WTC11 (cell line): ENCODE results near the gene MANEA. TPM values are rescaled to one million over a fixed set of nuclear protein-coding genes. Genes with fewer than 3 reads are reported as not detected.

Experiments
- ATAC-seq: fragments of 200-7000 bp; cut with Tn5 transposase; 2 replicates; pipeline ENCODE4 v1.10.0; 2021; ENCODE audit warnings: mild to moderate bottlenecking, moderate library complexity
- Bru-seq: library from RNA; stranded (reverse); fragments of 400-500 nt; gene quantifications from one replicate; lab custom pipeline; 2021; lab: Mats Ljungman, UMichigan
- CTCF ChIA-PET: fragments of 300-600 bp; sonication (Branson Sonifier 250); formaldehyde crosslinking; loops from one replicate; lab custom pipeline; 2021; ENCODE audit warnings: antibody characterized with exemption; lab: Charles Lee
- POLR2A ChIA-PET: fragments of 350-600 bp; sonication (Branson Sonifier 250); formaldehyde crosslinking; loops from one replicate; lab custom pipeline; 2021; ENCODE audit warnings: antibody characterized with exemption; lab: Charles Lee
- DNase-seq: peaks from one replicate; pipeline ENCODE4 v3.0.0; 2021; ENCODE audit warnings: low spot score
- H3K27ac Mint-ChIP-seq: 2 replicates; pipeline ENCODE4 v1.8.0; 2021; ENCODE audit warnings: mixed read lengths
- H3K27me3 Mint-ChIP-seq: 2 replicates; pipeline ENCODE4 v1.8.0; 2021; ENCODE audit warnings: low read depth, mild to moderate bottlenecking, moderate library complexity, mixed read lengths
- H3K36me3 Mint-ChIP-seq: 2 replicates; pipeline ENCODE4 v1.8.0; 2021; ENCODE audit warnings: mixed read lengths
- H3K4me1 Mint-ChIP-seq: 2 replicates; pipeline ENCODE4 v1.8.0; 2022; ENCODE audit warnings: mixed read lengths
- H3K4me3 Mint-ChIP-seq: 2 replicates; pipeline ENCODE4 v1.8.0; 2021; ENCODE audit warnings: mild to moderate bottlenecking, moderate library complexity, mixed read lengths
- H3K9me3 Mint-ChIP-seq: 2 replicates; pipeline ENCODE4 v1.8.0; 2021; ENCODE audit warnings: mixed read lengths
- ATF1 ChIP-seq: sonication (generic); formaldehyde crosslinking; IDR thresholded peaks from 2 replicates; pipeline ENCODE4 v1.8.1; 2023; ENCODE audit warnings: mild to moderate bottlenecking, moderate library complexity, missing genetic modification reagents
- ELF4 ChIP-seq: sonication (generic); formaldehyde crosslinking; IDR thresholded peaks from 2 replicates; pipeline ENCODE4 v1.8.1; 2022; ENCODE audit warnings: low read depth, mild to moderate bottlenecking, moderate library complexity, missing genetic modification reagents
- ETV6 ChIP-seq: sonication (generic); formaldehyde crosslinking; IDR thresholded peaks from 2 replicates; pipeline ENCODE4 v1.8.1; 2022; ENCODE audit warnings: mild to moderate bottlenecking, missing genetic modification reagents
- FOXK1 ChIP-seq: sonication (generic); formaldehyde crosslinking; IDR thresholded peaks from 2 replicates; pipeline ENCODE4 v1.8.0; 2022; ENCODE audit warnings: mild to moderate bottlenecking, moderate library complexity, missing genetic modification reagents
- GABPB1 ChIP-seq: sonication (generic); formaldehyde crosslinking; IDR thresholded peaks from 2 replicates; pipeline ENCODE4 v1.8.1; 2023; ENCODE audit warnings: mild to moderate bottlenecking, missing genetic modification reagents
- MYBL2 ChIP-seq: sonication (generic); formaldehyde crosslinking; IDR thresholded peaks from 2 replicates; pipeline ENCODE4 v1.8.1; 2023; ENCODE audit warnings: mild to moderate bottlenecking, moderate library complexity, missing genetic modification reagents
- NR2C2 ChIP-seq: sonication (generic); formaldehyde crosslinking; IDR thresholded peaks from 2 replicates; pipeline ENCODE4 v1.8.0; 2022; ENCODE audit warnings: mild to moderate bottlenecking, missing genetic modification reagents
- RELA ChIP-seq: sonication (generic); formaldehyde crosslinking; IDR thresholded peaks from 2 replicates; pipeline ENCODE4 v1.8.1; 2022; ENCODE audit warnings: missing genetic modification reagents, mild to moderate bottlenecking, borderline replicate concordance
- TP53 ChIP-seq: sonication (generic); formaldehyde crosslinking; IDR thresholded peaks from 2 replicates; pipeline ENCODE4 v1.8.1; 2023; ENCODE audit warnings: mild to moderate bottlenecking, missing genetic modification reagents
- long read RNA-seq, 3 experiments: library from RNA in 1 of 3; library from capped mRNA in 1 of 3; library from polyadenylated mRNA in 1 of 3; unstranded in 2 of 3; stranded (forward) in 1 of 3; transcript quantifications; one replicate each; pipeline ENCODE4 v2.0.0, GENCODE V29; 2021
- total RNA-seq: library from RNA; stranded (reverse); gene quantifications from 3 replicates; pipeline ENCODE4 v1.2.3, GENCODE V29; 2021
- TF ChIP-seq, protein P1 (sequence below): sonication (generic); formaldehyde crosslinking; IDR thresholded peaks from 2 replicates; pipeline ENCODE4 v1.8.0; 2022; ENCODE audit warnings: mild to moderate bottlenecking, missing genetic modification reagents
- TF ChIP-seq, protein P2 (sequence below): fragments of 250-450 bp; sonication (Bioruptor Pico); IDR thresholded peaks from 2 replicates; pipeline ENCODE4 v1.9.0; 2021; ENCODE audit warnings: mild to moderate bottlenecking, borderline replicate concordance
- TF ChIP-seq, protein P3 (sequence below): sonication (generic); formaldehyde crosslinking; IDR thresholded peaks from 2 replicates; pipeline ENCODE4 v1.8.1; 2023; ENCODE audit warnings: mild to moderate bottlenecking, missing genetic modification reagents, moderate library complexity
- TF ChIP-seq, protein P4 (sequence below): sonication (generic); formaldehyde crosslinking; IDR thresholded peaks from 2 replicates; pipeline ENCODE4 v1.8.0; 2022; ENCODE audit warnings: mild to moderate bottlenecking, missing genetic modification reagents
- TF ChIP-seq, protein P5 (sequence below): sonication (generic); formaldehyde crosslinking; IDR thresholded peaks from 2 replicates; pipeline ENCODE4 v1.8.1; 2023; ENCODE audit warnings: mild to moderate bottlenecking, moderate library complexity, missing genetic modification reagents
- TF ChIP-seq, protein P6 (sequence below): sonication (generic); formaldehyde crosslinking; IDR thresholded peaks from 2 replicates; pipeline ENCODE4 v1.8.1; 2022; ENCODE audit warnings: mild to moderate bottlenecking, moderate library complexity, missing genetic modification reagents
- TF ChIP-seq, protein P7 (sequence below): sonication (generic); formaldehyde crosslinking; IDR thresholded peaks from 2 replicates; pipeline ENCODE4 v1.8.1; 2023; ENCODE audit warnings: mild to moderate bottlenecking, missing genetic modification reagents
- TF ChIP-seq, protein P8 (sequence below): sonication (generic); formaldehyde crosslinking; conservative IDR thresholded peaks from 2 replicates; pipeline ENCODE4 v1.8.1; 2023; ENCODE audit warnings: mild to moderate bottlenecking, low read depth, missing genetic modification reagents, moderate library complexity

The MANEA gene, protein sequence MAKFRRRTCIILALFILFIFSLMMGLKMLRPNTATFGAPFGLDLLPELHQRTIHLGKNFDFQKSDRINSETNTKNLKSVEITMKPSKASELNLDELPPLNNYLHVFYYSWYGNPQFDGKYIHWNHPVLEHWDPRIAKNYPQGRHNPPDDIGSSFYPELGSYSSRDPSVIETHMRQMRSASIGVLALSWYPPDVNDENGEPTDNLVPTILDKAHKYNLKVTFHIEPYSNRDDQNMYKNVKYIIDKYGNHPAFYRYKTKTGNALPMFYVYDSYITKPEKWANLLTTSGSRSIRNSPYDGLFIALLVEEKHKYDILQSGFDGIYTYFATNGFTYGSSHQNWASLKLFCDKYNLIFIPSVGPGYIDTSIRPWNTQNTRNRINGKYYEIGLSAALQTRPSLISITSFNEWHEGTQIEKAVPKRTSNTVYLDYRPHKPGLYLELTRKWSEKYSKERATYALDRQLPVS
- total RNA-seq (6.1 to 9.0 TPM (median 7.0 TPM) in 3 replicates), Bru-seq, nascent RNA (percentile 79 among the genes with signal in this experiment)
- long read RNA-seq, experiment 1, full-length matches to known transcripts = 50 of 62 reads
- long read RNA-seq, experiment 1, partial matches to known transcripts = 3 of 62 reads
- long read RNA-seq, experiment 1, other reads (novel, unspliced or antisense) = 9 of 62 reads
- long read RNA-seq, experiment 2, full-length matches to known transcripts = 6 of 26 reads
- long read RNA-seq, experiment 2, partial matches to known transcripts = 3 of 26 reads
- long read RNA-seq, experiment 2, other reads (novel, unspliced or antisense) = 17 of 26 reads
- long read RNA-seq, experiment 3, full-length matches to known transcripts = 8 of 9 reads
- long read RNA-seq, experiment 3, partial matches to known transcripts = 1 of 9 reads
- long read RNA-seq, experiment 3, other reads (novel, unspliced or antisense) = 0 of 9 reads

DNA sequence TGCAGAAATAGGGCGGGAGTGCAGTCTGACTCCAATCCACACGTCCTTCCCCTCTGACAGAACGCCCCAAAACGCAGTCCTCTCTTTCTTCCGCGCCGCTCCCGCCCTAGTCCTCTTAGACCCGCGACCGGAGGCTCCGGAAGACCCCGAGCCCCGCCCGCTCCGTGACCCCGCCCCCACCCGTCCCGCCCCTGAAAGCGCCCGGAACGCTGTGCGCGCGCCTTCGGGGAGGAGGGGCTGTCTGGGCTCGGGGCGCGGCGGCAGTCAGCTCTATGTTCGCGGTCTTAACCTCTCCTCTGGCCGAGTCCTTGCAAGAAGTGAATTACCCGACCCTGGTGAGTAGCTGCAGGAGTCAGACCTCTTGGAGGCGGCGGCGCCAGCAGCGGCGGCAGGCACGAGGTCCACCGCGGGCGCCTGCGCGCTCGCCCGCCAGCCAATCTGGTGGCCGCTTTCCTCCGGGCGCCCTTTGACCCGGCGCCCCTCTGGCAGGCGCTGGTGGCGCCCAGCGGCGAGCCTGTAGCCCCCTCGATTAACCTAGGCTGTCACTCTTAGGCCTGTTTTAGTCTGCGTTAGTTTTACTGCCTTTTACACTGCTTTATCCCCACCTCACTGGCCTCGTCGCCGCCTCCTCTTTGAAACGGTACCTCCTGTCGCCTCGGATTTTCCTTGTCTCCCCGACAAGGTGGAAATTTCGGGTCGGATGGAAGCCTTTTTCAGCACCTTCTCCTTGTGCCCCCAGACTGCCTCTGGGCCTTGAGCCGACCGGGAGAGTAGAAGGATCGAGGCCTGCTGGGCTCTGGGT, at the start of gene MANEA:
TSS of gene MANEA (plus strand) at position 232 of the 802 bp plus-strand sequence. CDS start 8,905 bp downstream, outside the sequence.
- Mint-ChIP-seq H3K27me3 (no peaks in the 10 kb centered on the region), H3K27ac (peak within 1 kb of the TSS; percentile 96), H3K9me3 (peaks cover 3% of the 10 kb centered on the region), H3K4me1 (peaks cover 27% of the 10 kb centered on the region), H3K36me3 (peaks cover 8% of the 10 kb centered on the region), H3K4me3 (peak within 1 kb of the TSS; percentile 87)
- ATAC-seq (peak; percentile 91), DNase-seq (peak; percentile 77)
- CTCF ChIA-PET = no interaction called here
- POLR2A ChIA-PET = no interaction called here
- TF ChIP-seq, protein P1, sequence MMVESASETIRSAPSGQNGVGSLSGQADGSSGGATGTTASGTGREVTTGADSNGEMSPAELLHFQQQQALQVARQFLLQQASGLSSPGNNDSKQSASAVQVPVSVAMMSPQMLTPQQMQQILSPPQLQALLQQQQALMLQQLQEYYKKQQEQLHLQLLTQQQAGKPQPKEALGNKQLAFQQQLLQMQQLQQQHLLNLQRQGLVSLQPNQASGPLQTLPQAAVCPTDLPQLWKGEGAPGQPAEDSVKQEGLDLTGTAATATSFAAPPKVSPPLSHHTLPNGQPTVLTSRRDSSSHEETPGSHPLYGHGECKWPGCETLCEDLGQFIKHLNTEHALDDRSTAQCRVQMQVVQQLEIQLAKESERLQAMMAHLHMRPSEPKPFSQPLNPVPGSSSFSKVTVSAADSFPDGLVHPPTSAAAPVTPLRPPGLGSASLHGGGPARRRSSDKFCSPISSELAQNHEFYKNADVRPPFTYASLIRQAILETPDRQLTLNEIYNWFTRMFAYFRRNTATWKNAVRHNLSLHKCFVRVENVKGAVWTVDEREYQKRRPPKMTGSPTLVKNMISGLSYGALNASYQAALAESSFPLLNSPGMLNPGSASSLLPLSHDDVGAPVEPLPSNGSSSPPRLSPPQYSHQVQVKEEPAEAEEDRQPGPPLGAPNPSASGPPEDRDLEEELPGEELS = peak; percentile 55; the same call in 1 of the 2 replicates
- TF ChIP-seq, protein P2, sequence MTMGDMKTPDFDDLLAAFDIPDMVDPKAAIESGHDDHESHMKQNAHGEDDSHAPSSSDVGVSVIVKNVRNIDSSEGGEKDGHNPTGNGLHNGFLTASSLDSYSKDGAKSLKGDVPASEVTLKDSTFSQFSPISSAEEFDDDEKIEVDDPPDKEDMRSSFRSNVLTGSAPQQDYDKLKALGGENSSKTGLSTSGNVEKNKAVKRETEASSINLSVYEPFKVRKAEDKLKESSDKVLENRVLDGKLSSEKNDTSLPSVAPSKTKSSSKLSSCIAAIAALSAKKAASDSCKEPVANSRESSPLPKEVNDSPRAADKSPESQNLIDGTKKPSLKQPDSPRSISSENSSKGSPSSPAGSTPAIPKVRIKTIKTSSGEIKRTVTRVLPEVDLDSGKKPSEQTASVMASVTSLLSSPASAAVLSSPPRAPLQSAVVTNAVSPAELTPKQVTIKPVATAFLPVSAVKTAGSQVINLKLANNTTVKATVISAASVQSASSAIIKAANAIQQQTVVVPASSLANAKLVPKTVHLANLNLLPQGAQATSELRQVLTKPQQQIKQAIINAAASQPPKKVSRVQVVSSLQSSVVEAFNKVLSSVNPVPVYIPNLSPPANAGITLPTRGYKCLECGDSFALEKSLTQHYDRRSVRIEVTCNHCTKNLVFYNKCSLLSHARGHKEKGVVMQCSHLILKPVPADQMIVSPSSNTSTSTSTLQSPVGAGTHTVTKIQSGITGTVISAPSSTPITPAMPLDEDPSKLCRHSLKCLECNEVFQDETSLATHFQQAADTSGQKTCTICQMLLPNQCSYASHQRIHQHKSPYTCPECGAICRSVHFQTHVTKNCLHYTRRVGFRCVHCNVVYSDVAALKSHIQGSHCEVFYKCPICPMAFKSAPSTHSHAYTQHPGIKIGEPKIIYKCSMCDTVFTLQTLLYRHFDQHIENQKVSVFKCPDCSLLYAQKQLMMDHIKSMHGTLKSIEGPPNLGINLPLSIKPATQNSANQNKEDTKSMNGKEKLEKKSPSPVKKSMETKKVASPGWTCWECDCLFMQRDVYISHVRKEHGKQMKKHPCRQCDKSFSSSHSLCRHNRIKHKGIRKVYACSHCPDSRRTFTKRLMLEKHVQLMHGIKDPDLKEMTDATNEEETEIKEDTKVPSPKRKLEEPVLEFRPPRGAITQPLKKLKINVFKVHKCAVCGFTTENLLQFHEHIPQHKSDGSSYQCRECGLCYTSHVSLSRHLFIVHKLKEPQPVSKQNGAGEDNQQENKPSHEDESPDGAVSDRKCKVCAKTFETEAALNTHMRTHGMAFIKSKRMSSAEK (CRISPR knock-in tag) = 0 out of 2 replicates have a peak, but pooled peaks have one; percentile 35
- TF ChIP-seq, protein P3, sequence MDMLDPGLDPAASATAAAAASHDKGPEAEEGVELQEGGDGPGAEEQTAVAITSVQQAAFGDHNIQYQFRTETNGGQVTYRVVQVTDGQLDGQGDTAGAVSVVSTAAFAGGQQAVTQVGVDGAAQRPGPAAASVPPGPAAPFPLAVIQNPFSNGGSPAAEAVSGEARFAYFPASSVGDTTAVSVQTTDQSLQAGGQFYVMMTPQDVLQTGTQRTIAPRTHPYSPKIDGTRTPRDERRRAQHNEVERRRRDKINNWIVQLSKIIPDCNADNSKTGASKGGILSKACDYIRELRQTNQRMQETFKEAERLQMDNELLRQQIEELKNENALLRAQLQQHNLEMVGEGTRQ (CRISPR knock-in tag) = peak; percentile 32; the same call in 1 of the 2 replicates
- TF ChIP-seq TP53 (CRISPR knock-in tag) = peak; percentile 19; the same call in 1 of the 2 replicates
- TF ChIP-seq NR2C2 = peak; percentile 83
- peak; percentile 19; the same call in 1 of the 2 replicates for TF ChIP-seq FOXK1
- peak; percentile 48; the same call in 1 of the 2 replicates for TF ChIP-seq MYBL2 (CRISPR knock-in tag)
- peak; percentile 52; the same call in 1 of the 2 replicates for TF ChIP-seq GABPB1
- peak; percentile 41; the same call in 1 of the 2 replicates for TF ChIP-seq RELA (CRISPR knock-in tag)
- TF ChIP-seq ATF1 (CRISPR knock-in tag) = no peak
- TF ChIP-seq, protein P4, sequence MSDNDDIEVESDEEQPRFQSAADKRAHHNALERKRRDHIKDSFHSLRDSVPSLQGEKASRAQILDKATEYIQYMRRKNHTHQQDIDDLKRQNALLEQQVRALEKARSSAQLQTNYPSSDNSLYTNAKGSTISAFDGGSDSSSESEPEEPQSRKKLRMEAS (CRISPR knock-in tag) = peak; percentile 85
- TF ChIP-seq, protein P5, sequence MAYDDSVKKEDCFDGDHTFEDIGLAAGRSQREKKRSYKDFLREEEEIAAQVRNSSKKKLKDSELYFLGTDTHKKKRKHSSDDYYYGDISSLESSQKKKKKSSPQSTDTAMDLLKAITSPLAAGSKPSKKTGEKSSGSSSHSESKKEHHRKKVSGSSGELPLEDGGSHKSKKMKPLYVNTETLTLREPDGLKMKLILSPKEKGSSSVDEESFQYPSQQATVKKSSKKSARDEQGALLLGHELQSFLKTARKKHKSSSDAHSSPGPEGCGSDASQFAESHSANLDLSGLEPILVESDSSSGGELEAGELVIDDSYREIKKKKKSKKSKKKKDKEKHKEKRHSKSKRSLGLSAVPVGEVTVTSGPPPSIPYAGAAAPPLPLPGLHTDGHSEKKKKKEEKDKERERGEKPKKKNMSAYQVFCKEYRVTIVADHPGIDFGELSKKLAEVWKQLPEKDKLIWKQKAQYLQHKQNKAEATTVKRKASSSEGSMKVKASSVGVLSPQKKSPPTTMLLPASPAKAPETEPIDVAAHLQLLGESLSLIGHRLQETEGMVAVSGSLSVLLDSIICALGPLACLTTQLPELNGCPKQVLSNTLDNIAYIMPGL (CRISPR knock-in tag) = peak; percentile 69; the same call in 1 of the 2 replicates
- TF ChIP-seq ELF4 (CRISPR knock-in tag) = no peak
- TF ChIP-seq ETV6 (CRISPR knock-in tag) = 0 out of 2 replicates have a peak, but pooled peaks have one; percentile 46
- TF ChIP-seq, protein P6, sequence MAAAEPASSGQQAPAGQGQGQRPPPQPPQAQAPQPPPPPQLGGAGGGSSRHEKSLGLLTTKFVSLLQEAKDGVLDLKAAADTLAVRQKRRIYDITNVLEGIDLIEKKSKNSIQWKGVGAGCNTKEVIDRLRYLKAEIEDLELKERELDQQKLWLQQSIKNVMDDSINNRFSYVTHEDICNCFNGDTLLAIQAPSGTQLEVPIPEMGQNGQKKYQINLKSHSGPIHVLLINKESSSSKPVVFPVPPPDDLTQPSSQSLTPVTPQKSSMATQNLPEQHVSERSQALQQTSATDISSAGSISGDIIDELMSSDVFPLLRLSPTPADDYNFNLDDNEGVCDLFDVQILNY (CRISPR knock-in tag) = peak; percentile 34; the same call in 1 of the 2 replicates
- TF ChIP-seq, protein P7, sequence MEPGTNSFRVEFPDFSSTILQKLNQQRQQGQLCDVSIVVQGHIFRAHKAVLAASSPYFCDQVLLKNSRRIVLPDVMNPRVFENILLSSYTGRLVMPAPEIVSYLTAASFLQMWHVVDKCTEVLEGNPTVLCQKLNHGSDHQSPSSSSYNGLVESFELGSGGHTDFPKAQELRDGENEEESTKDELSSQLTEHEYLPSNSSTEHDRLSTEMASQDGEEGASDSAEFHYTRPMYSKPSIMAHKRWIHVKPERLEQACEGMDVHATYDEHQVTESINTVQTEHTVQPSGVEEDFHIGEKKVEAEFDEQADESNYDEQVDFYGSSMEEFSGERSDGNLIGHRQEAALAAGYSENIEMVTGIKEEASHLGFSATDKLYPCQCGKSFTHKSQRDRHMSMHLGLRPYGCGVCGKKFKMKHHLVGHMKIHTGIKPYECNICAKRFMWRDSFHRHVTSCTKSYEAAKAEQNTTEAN (CRISPR knock-in tag) = no peak
- TF ChIP-seq, protein P8, sequence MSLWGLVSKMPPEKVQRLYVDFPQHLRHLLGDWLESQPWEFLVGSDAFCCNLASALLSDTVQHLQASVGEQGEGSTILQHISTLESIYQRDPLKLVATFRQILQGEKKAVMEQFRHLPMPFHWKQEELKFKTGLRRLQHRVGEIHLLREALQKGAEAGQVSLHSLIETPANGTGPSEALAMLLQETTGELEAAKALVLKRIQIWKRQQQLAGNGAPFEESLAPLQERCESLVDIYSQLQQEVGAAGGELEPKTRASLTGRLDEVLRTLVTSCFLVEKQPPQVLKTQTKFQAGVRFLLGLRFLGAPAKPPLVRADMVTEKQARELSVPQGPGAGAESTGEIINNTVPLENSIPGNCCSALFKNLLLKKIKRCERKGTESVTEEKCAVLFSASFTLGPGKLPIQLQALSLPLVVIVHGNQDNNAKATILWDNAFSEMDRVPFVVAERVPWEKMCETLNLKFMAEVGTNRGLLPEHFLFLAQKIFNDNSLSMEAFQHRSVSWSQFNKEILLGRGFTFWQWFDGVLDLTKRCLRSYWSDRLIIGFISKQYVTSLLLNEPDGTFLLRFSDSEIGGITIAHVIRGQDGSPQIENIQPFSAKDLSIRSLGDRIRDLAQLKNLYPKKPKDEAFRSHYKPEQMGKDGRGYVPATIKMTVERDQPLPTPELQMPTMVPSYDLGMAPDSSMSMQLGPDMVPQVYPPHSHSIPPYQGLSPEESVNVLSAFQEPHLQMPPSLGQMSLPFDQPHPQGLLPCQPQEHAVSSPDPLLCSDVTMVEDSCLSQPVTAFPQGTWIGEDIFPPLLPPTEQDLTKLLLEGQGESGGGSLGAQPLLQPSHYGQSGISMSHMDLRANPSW (CRISPR knock-in tag) = no peak
